Measurements from ENCODE around the gene PLCG2.

PLCG2 gene

GRCh38 chr16:81754858-81755257 lies 24.2 kb upstream of the PLCG2 start:
- no peaks in the 10 kb centered on the region for H3K4me1 ChIP-seq (ENCODE audit: insufficient read depth, low read length)
- no peak overlapping the region for H3K4me2 ChIP-seq (ENCODE audit: insufficient read depth, low read length)
- no peak overlapping the region for H2AFZ ChIP-seq (ENCODE audit: low read depth, low read length)
- H3K9ac ChIP-seq (ENCODE audit: low read depth, low read length), result no peak overlapping the region
- no peak for DNase-seq
- no peak for TF ChIP-seq EZH2 (IDR thresholded peaks at IDR 0.05; ENCODE audit: borderline replicate concordance, low read depth, low read length, severe bottlenecking)
- no peak for TF ChIP-seq CTCF (IDR thresholded peaks at IDR 0.05; ENCODE audit: borderline replicate concordance, extremely low read depth, low read length, poor library complexity, severe bottlenecking)
- H3K27ac ChIP-seq (ENCODE audit: low read length), result no peak overlapping the region
- H4K20me1 ChIP-seq (ENCODE audit: insufficient read depth, low read length), result no peaks in the 10 kb centered on the region
- no peaks in the 10 kb centered on the region for H3K9me3 ChIP-seq (ENCODE audit: insufficient read depth, low read length, severe bottlenecking)
- no peak for ATAC-seq (ENCODE audit: insufficient read depth, low read depth)
- no peak overlapping the region for H3K4me3 ChIP-seq (ENCODE audit: low read depth in 1 of 2, low read length in 2 of 2)
- H3K36me3 ChIP-seq (ENCODE audit: insufficient read depth, low read length), result no peaks in the 10 kb centered on the region
- H3K79me2 ChIP-seq (ENCODE audit: insufficient read depth, low read length), result no peaks in the 10 kb centered on the region
- peaks cover 3% of the 10 kb centered on the region for H3K27me3 ChIP-seq (ENCODE audit: insufficient read depth, low read length, poor library complexity)

GRCh38 chr16:81755915-81756614 lies 23.0 kb upstream of the PLCG2 start:
- H3K4me2 ChIP-seq (ENCODE audit: insufficient read depth, low read length), result no peak overlapping the region
- ATAC-seq (ENCODE audit: insufficient read depth, low read depth) (no peak), DNase-seq (no peak)
- H3K27me3 ChIP-seq (ENCODE audit: insufficient read depth, low read length, poor library complexity), result peaks cover 3% of the 10 kb centered on the region
- no peak overlapping the region for H3K4me3 ChIP-seq (ENCODE audit: low read depth in 1 of 2, low read length in 2 of 2)
- no peak overlapping the region for H2AFZ ChIP-seq (ENCODE audit: low read depth, low read length)
- H4K20me1 ChIP-seq (ENCODE audit: insufficient read depth, low read length), result no peaks in the 10 kb centered on the region
- no peaks in the 10 kb centered on the region for H3K9me3 ChIP-seq (ENCODE audit: insufficient read depth, low read length, severe bottlenecking)
- H3K9ac ChIP-seq (ENCODE audit: low read depth, low read length), result no peak overlapping the region
- no peak overlapping the region for H3K27ac ChIP-seq (ENCODE audit: low read length)
- TF ChIP-seq CTCF (IDR thresholded peaks at IDR 0.05; ENCODE audit: borderline replicate concordance, extremely low read depth, low read length, poor library complexity, severe bottlenecking), result no peak
- no peak for TF ChIP-seq EZH2 (IDR thresholded peaks at IDR 0.05; ENCODE audit: borderline replicate concordance, low read depth, low read length, severe bottlenecking)
- no peaks in the 10 kb centered on the region for H3K4me1 ChIP-seq (ENCODE audit: insufficient read depth, low read length)
- no peaks in the 10 kb centered on the region for H3K36me3 ChIP-seq (ENCODE audit: insufficient read depth, low read length)
- H3K79me2 ChIP-seq (ENCODE audit: insufficient read depth, low read length), result no peaks in the 10 kb centered on the region

- H3K79me2 ChIP-seq (ENCODE audit: insufficient read depth, low read length), result no peaks in the 10 kb centered on the region
- H3K27me3 ChIP-seq (ENCODE audit: insufficient read depth, low read length, poor library complexity), result peaks cover 3% of the 10 kb centered on the region
- no peaks in the 10 kb centered on the region for H3K36me3 ChIP-seq (ENCODE audit: insufficient read depth, low read length)
- H3K9ac ChIP-seq (ENCODE audit: low read depth, low read length), result no peak overlapping the region
- H3K27ac ChIP-seq (ENCODE audit: low read length), result no peak overlapping the region
- H3K4me3 ChIP-seq (ENCODE audit: low read depth in 1 of 2, low read length in 2 of 2), result no peak overlapping the region
- H2AFZ ChIP-seq (ENCODE audit: low read depth, low read length), result no peak overlapping the region
- no peak overlapping the region for H3K4me2 ChIP-seq (ENCODE audit: insufficient read depth, low read length)
- no peaks in the 10 kb centered on the region for H3K4me1 ChIP-seq (ENCODE audit: insufficient read depth, low read length)
- DNase-seq (no peak), ATAC-seq (ENCODE audit: insufficient read depth, low read depth) (no peak)
- no peaks in the 10 kb centered on the region for H3K9me3 ChIP-seq (ENCODE audit: insufficient read depth, low read length, severe bottlenecking)
- TF ChIP-seq CTCF (IDR thresholded peaks at IDR 0.05; ENCODE audit: borderline replicate concordance, extremely low read depth, low read length, poor library complexity, severe bottlenecking) (no peak), EZH2 (IDR thresholded peaks at IDR 0.05; ENCODE audit: borderline replicate concordance, low read depth, low read length, severe bottlenecking) (no peak)
- H4K20me1 ChIP-seq (ENCODE audit: insufficient read depth, low read length), result no peaks in the 10 kb centered on the region
Measured at GRCh38 chr16:81756615-81757356, 22.3 kb upstream of the PLCG2 start.

Measured in DND-41 (cell line).